Hematopoietic multipotent progenitor cell treated with erythropoietin and hydrocortisone succinate and interleukin-3 and kit ligand, for 4 days (in vitro differentiated cells): ENCODE measurements around the gene GPAT2.
"Not testable (repeated sequence)": the region's sequence is repeated elsewhere in the genome, so short reads cannot be mapped to it uniquely, and the experiment has no call there.

Experiments used
- DNase-seq: peaks from one replicate; pipeline ENCODE4 v3.0.0-alpha.2; 2015

The GPAT2 gene, protein sequence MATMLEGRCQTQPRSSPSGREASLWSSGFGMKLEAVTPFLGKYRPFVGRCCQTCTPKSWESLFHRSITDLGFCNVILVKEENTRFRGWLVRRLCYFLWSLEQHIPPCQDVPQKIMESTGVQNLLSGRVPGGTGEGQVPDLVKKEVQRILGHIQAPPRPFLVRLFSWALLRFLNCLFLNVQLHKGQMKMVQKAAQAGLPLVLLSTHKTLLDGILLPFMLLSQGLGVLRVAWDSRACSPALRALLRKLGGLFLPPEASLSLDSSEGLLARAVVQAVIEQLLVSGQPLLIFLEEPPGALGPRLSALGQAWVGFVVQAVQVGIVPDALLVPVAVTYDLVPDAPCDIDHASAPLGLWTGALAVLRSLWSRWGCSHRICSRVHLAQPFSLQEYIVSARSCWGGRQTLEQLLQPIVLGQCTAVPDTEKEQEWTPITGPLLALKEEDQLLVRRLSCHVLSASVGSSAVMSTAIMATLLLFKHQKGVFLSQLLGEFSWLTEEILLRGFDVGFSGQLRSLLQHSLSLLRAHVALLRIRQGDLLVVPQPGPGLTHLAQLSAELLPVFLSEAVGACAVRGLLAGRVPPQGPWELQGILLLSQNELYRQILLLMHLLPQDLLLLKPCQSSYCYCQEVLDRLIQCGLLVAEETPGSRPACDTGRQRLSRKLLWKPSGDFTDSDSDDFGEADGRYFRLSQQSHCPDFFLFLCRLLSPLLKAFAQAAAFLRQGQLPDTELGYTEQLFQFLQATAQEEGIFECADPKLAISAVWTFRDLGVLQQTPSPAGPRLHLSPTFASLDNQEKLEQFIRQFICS

DNA sequence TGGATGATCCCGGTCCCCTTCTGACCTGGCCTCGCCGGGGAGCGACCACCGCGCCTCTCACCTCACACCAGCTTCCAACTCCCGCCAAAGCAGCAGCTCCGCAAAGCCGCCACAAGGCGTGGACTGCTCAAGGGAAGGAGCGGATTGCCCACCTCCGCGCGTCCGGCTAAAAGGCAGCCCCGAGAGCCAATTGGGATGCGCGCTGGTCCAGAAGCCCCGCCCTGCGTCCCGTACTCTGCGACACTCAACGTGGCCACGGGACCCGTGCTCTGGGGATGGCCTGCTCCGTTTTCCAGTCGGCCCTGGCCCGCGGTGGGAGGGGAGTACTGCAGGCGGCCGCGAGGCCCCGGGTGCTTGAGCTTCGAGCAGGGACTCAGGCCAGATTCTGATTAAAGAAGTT is at the start of gene GPAT2:
GPAT2 (minus strand) TSS at position 125 of the 400 bp plus-strand sequence. CDS start 2,557 bp downstream, outside the sequence.
- DNase-seq, result not testable (repeated sequence)

GRCh38 chr2:96083989-96084857 is 49.5 kb upstream of the GPAT2 start:
- DNase-seq, result no peak

- DNase-seq, result no peak
Measured at GRCh38 chr2:96083064-96083939, 48.6 kb upstream of the GPAT2 start.

DNA sequence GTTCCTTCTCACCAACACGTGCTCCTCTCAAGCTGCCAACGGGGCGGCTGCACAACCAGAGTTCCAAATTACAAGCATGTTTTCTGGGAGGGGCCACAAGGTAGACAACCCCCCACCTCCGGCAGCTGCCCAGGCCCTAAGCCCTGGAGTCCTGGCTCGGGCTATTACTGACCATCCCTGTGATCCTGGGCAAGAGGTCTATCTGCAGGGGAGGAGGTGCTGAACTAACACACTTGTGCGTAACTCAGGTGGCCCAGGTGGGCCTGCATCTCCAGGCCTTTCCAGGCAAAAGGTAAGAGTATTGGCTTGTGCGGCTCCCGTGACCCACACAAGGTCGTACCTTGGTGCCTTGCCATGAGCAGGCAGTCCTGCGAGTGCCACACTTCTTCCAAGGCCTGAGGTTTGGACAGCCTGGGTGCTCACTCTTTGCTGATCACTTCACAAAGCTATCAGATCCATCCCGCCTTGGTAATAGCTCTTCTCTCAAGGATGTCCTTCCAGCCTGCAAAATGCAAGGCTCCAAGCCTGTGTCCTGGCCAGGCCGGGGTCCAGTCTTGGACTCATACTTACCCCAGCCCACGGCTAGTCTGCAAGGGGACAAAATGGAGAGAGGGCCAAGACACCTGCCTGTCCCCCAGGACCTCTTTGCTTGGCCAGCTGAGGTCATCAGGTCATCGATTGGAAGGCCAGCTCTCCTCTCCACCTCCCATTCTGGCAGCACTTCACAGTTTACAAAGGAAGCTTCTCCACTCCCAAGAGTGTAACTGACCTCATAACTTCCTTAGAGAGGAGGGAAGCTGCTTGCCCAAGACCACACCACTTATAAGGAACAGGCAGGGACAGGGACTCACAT is 47.7 kb upstream of the GPAT2 start:
- DNase-seq, result no peak

DNA sequence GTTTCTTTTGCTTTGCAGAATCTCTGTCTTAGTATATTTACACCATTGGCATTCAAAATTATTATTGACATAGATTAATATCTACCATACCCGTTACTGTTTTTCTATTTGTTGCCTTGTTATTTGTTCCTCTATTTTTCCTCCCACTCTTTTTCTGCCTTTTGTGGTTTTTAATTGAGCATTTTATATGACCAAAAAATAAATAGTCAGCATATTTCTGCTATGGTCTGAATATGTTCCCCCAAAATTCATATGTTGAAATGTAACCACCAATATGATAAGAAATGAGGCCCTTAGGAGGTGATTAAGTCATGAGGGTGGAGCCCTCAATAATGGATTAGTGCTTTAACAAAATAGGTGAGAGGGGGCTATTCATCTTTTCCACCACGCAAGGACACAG is 46.3 kb upstream of the GPAT2 start:
- no peak for DNase-seq

DNA sequence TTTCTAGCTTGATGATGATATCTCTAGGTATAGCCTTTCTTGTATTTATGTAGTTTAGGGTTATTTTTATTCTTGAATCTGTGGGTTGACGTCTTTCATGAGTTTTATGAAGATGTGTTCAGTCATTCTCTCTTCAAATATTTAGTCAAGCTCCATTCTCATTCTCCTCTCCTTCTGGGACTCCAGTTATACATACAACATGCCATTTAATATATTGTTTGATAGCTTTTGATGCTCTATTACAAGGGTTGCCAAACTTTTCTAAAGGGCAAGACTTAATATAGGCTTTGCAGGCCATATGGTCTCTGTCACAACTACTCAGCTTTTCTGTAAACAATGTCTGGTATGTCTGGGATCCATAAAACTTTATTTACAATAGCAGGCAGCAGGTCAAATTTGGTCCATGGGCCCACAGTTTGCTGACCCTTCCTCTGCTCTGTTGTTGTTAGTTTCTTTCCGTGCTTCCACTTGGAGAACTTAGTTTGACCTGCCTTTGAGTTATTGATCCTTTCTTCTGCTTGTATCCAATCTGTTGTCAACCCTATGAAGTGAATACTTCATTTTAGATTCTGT is 40.6 kb upstream of the GPAT2 start:
- no peak for DNase-seq

DNA sequence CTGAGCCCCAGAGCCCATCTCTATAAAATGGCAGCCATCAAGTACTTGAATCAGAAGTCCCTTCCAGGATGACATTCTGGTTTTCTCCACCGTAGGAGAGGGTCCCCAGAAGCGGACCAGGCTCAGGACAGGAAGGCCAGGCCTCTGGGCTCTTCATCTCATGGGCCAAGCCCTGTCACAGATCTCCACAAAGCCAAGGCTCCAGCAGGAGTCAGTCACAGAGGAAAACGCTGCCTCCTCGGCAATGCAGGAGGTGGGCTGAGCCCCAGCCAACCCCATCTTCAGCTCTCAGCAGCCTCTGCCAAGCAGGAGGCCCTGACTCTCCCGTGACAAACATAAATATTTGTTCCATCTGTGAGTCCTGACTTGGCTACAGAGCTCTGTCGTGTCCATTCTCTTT is 39.4 kb upstream of the GPAT2 start:
- no peak for DNase-seq

- no peak for DNase-seq
Measured at GRCh38 chr2:96073170-96073775, 38.6 kb upstream of the GPAT2 start.

DNA sequence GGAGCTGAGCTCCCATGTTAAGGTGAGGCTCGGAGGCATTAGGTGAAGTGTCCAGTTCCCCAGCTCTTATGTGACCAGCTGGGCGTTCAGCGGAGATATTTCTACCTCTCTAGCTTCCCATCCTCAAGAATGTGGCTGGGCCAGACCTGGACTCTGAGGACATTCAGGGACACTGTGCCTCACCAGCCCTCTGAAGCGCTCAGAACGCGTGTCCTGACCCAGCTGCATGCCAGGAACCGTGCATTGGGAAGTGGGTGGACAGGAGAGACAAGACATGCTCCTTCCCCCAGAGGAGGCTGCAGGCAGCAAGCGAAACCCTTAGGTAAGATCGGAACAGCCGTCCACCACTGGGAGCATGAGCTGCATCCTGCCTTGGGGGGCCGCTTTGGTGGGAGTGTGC is 38.0 kb upstream of the GPAT2 start:
- no peak for DNase-seq

DNA sequence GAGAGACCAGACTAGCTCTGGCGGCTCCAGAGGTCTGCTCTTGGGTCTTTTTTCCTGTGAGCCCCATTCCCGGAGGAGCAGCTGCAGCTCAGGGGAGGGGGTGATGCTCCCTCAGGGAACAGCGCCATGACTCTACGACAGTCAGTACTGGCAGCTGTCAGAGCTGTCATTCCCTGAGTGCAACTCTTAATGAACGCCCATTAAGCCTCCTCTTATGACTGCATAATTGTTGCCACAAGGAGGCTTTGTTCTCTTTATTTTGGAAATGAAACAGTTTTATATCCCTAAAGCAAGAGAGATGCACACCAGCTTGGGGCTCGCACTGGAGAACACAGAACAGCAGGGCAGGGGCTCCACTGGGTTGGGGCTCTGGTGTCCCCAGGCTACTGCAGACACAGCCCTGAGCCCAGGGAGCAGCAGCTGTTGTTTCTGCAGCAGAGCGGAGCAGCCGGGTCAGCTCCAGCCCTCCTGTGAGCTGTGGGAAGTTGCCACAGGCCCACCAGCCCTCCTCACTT is 37.3 kb upstream of the GPAT2 start:
- not testable (repeated sequence) for DNase-seq

- DNase-seq, result not testable (repeated sequence)
Measured at GRCh38 chr2:96071087-96071976, 36.6 kb upstream of the GPAT2 start.

DNA sequence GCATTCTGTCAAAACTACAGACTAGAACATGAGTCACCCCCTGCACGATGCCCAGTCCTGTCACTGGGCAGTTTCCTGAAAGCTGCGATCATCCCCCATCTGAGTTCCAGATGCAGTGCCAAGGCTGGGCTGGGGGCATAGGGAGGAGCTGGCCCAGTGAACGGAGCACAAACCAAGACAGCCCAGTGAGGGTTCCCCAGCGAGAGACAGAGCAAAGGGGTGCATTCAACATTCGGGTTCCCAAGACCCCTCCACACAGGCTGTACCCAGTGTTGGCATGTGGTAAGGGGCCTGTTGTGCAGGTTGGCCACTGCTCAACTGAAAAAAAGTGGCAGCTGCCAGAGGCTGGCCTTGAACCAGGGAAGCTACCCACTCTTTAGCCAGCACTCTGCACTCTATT is 35.6 kb upstream of the GPAT2 start:
- not testable (repeated sequence) for DNase-seq

DNA sequence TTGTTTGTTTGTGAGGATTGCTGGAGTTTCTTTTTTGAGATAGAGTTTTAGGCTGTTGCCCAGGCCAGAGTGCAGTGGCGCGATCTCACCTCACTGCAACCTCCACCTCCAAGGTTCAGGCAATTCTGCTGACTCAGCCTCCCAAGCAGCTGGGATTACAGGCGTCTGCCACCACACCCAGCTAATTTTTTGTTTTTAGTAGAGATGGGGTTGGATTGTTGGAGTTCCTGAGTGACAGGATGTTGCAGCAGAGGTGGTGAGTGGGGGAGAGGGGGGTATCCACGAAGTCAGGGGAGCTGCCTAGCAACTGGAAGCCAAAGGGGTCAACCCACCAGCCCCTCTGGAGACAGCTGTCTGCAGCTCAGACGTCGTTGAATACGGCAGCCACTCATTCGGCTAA is 35.2 kb upstream of the GPAT2 start:
- DNase-seq, result not testable (repeated sequence)

- not testable (repeated sequence) for DNase-seq
Measured at GRCh38 chr2:96067902-96068581, 33.3 kb upstream of the GPAT2 start.

- DNase-seq, result not testable (repeated sequence)
Measured at GRCh38 chr2:96067098-96067660, 32.5 kb upstream of the GPAT2 start.

DNA sequence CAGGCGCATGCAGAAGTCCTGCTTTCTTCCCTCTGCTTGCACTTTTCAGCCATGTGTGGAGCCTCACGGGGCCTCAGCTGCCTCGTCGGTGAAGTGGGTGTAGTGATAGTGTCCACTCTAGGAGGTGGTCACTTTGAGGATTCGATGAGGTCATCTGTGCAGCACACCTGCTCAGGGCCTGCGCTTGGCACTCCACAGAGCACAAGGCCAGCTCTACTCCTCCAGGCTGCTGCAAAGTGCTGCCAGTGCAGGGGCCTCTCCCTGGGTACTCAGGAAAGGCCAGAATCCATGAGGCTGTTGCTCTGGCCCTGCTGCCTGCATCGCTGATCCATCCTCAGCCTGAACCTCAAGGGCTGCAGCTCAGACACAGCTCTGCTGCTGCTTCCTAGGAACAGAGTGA is 31.8 kb upstream of the GPAT2 start:
- DNase-seq, result not testable (repeated sequence)

- not testable (repeated sequence) for DNase-seq
Measured at GRCh38 chr2:96065954-96066353, 31.2 kb upstream of the GPAT2 start.
